Keratinocyte (primary cell): Measurements from ENCODE around the gene LHFPL2. TPM values are rescaled to one million over a fixed set of nuclear protein-coding genes. Genes with fewer than 3 reads are reported as not detected.

Source experiments
- DNase-seq: peaks from one replicate; pipeline ENCODE4 v3.0.0-alpha.2; 2011; ENCODE audit warnings: low read depth, missing footprints, low spot score
- FAIRE-seq: peaks from 2 replicates; lab custom pipeline; 2011; peaks lifted over from hg19 to GRCh38; lab: Jason Lieb, UNC
- H2AFZ ChIP-seq: 2 replicates; pipeline ENCODE4 v1.6.0; 2012; ENCODE audit warnings: low read length, control low read depth, inconsistent platforms; ENCODE audit not compliant: control insufficient read depth
- H3K27ac ChIP-seq: 2 replicates; pipeline ENCODE4 v1.5.1; 2011; ENCODE audit warnings: low read length; ENCODE audit not compliant: control insufficient read depth, insufficient read depth
- H3K27me3 ChIP-seq: 3 replicates; pipeline ENCODE4 v1.6.0; 2011; ENCODE audit warnings: low read length; ENCODE audit not compliant: control insufficient read depth, insufficient read depth; ENCODE audit errors: extremely low read depth
- H3K36me3 ChIP-seq, 2 experiments: 2 replicates in 1 of 2; 3 replicates in 1 of 2; pipeline ENCODE4 v1.5.1; 2011; ENCODE audit warnings: low read length in 2 of 2, mild to moderate bottlenecking in 1 of 2; ENCODE audit not compliant: control insufficient read depth in 2 of 2, insufficient read depth in 2 of 2; ENCODE audit errors: extremely low read depth in 1 of 2
- H3K4me1 ChIP-seq: 3 replicates; pipeline ENCODE4 v1.5.1; 2011; ENCODE audit warnings: low read length; ENCODE audit not compliant: control insufficient read depth, insufficient read depth; ENCODE audit errors: extremely low read depth
- H3K4me2 ChIP-seq: 3 replicates; pipeline ENCODE4 v1.6.0; 2011; ENCODE audit warnings: low read depth, low read length; ENCODE audit not compliant: control insufficient read depth, insufficient read depth; ENCODE audit errors: extremely low read depth
- H3K4me3 ChIP-seq, 3 experiments: fragments of 200-600 bp in 1 of 3; sonication (generic) in 1 of 3; 2 replicates in 2 of 3; 3 replicates in 1 of 3; pipeline ENCODE4 v1.5.1; 2011 to 2016; ENCODE audit warnings: low read length in 3 of 3, mild to moderate bottlenecking in 3 of 3, control low read depth in 2 of 3, inconsistent platforms in 1 of 3, low read depth in 1 of 3, mixed read lengths in 1 of 3, mixed run types in 1 of 3, moderate library complexity in 1 of 3; ENCODE audit not compliant: control insufficient read depth in 2 of 3, insufficient read depth in 2 of 3; ENCODE audit errors: extremely low read depth in 1 of 3
- H3K79me2 ChIP-seq: 2 replicates; pipeline ENCODE4 v1.6.0; 2012; ENCODE audit warnings: low read length; ENCODE audit not compliant: control insufficient read depth, insufficient read depth
- H3K9ac ChIP-seq: 3 replicates; pipeline ENCODE4 v1.6.0; 2011; ENCODE audit warnings: low read length; ENCODE audit not compliant: control insufficient read depth, insufficient read depth; ENCODE audit errors: extremely low read depth
- H3K9me1 ChIP-seq: 3 replicates; pipeline ENCODE4 v1.6.0; 2011; ENCODE audit warnings: low read length; ENCODE audit not compliant: control insufficient read depth, insufficient read depth; ENCODE audit errors: extremely low read depth
- H3K9me3 ChIP-seq: 2 replicates; pipeline ENCODE4 v1.5.1; 2012; ENCODE audit warnings: low read depth, low read length; ENCODE audit not compliant: control insufficient read depth
- H4K20me1 ChIP-seq: 3 replicates; pipeline ENCODE4 v1.6.0; 2011; ENCODE audit warnings: low read length; ENCODE audit not compliant: control insufficient read depth, insufficient read depth; ENCODE audit errors: extremely low read depth
- EZH2 ChIP-seq: IDR thresholded peaks from one replicate; pipeline ENCODE4 v1.6.1; 2012; ENCODE audit warnings: inconsistent platforms, mild to moderate bottlenecking, low read length, moderate library complexity
- dilution Hi-C: fragments of 300-500 bp; cut with MboI; formaldehyde crosslinking; loops from one replicate; pipeline ENCODE4 v1.7.0; 2020; ENCODE audit warnings: low sequenced_read_pairs; ENCODE audit not compliant: extremely low pct_ligation_motif_present
- polyA plus RNA-seq, 5 experiments: library from polyadenylated mRNA; depleted of rRNA in 3 of 5; stranded (reverse) in 3 of 5; stranded (forward) in 1 of 5; unstranded in 1 of 5; fragments of >200 nt; gene quantifications; 1 replicate in 1 of 5; 2 replicates in 3 of 5; 3 replicates in 1 of 5; pipeline versions ENCODE4 v1.2.1 to v1.2.3, GENCODE V29; 2011 to 2012; ENCODE audit warnings: missing spikeins in 2 of 5, low read depth in 1 of 5, low replicate concordance in 1 of 5
- TF ChIP-seq, protein P1 (sequence below), 3 experiments: IDR thresholded peaks in 1 of 3; conservative IDR thresholded peaks in 1 of 3; optimal IDR thresholded peaks in 1 of 3; 2 replicates in 2 of 3; 3 replicates in 1 of 3; pipeline versions ENCODE3 to v1.5.1; 2011; ENCODE audit warnings: low read length in 3 of 3, mild to moderate bottlenecking in 3 of 3, moderate library complexity in 2 of 3, control low read depth in 1 of 3, inconsistent platforms in 1 of 3; ENCODE audit not compliant: insufficient read depth in 2 of 3; ENCODE audit errors: extremely low read depth in 1 of 3

Gene LHFPL2
- polyA plus RNA-seq, 1 donor (not counting 4 experiments of a cell fraction or from before 2014, with no cell fraction given): 11.4 TPM

GRCh38 chr5:78500028-78500427 lies 148.5 kb downstream of the LHFPL2 start:
- Histone ChIP-seq H3K36me3 (peaks cover 0 to 3% of the 10 kb centered on the region in 2 experiments), H3K79me2 (peaks cover 17% of the 10 kb centered on the region), H3K9me1 (peaks cover 9% of the 10 kb centered on the region), H3K9me3 (no peaks in the 10 kb centered on the region), H3K4me2 (no peak overlapping the region), H3K27me3 (no peaks in the 10 kb centered on the region), H3K4me3 (no peak overlapping the region), H3K4me1 (peaks cover 29% of the 10 kb centered on the region), H4K20me1 (no peaks in the 10 kb centered on the region), H3K9ac (no peak overlapping the region), H2AFZ (no peak overlapping the region), H3K27ac (no peak overlapping the region)
- no peak for FAIRE-seq
- DNase-seq: no peak
- no peak for TF ChIP-seq EZH2
- TF ChIP-seq, protein P1, sequence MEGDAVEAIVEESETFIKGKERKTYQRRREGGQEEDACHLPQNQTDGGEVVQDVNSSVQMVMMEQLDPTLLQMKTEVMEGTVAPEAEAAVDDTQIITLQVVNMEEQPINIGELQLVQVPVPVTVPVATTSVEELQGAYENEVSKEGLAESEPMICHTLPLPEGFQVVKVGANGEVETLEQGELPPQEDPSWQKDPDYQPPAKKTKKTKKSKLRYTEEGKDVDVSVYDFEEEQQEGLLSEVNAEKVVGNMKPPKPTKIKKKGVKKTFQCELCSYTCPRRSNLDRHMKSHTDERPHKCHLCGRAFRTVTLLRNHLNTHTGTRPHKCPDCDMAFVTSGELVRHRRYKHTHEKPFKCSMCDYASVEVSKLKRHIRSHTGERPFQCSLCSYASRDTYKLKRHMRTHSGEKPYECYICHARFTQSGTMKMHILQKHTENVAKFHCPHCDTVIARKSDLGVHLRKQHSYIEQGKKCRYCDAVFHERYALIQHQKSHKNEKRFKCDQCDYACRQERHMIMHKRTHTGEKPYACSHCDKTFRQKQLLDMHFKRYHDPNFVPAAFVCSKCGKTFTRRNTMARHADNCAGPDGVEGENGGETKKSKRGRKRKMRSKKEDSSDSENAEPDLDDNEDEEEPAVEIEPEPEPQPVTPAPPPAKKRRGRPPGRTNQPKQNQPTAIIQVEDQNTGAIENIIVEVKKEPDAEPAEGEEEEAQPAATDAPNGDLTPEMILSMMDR (optimal IDR thresholded peaks at IDR 0.05 in 1 of 3, IDR thresholded peaks at IDR 0.05 in 1 of 3, conservative IDR thresholded peaks at IDR 0.05 in 1 of 3; ENCODE audit: extremely low read depth in 1 of 3, insufficient read depth in 2 of 3, low read length in 3 of 3): no peak
- dilution Hi-C loops: no loop called here

DNA sequence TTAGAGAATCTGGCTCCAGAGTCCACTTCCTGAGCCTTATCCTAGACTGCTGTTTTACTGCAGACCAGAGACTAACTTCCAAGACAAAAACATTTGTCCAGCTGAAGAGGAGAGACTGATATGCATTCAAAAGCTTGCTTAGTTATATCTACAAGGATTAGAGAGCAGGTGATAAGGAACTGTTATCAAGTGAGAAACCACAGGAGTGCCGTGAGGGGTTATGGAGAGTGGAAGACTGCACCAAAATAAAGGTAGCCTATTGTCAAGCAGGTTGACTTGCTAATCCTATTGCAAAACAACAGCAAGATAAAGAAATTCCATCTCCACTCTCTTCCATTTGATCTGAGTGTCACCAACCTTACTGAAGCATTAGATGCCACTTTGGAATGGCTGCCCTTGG lies 149.1 kb downstream of the LHFPL2 start:
- TF ChIP-seq EZH2: no peak
- TF ChIP-seq, protein P1 (optimal IDR thresholded peaks at IDR 0.05 in 1 of 3, IDR thresholded peaks at IDR 0.05 in 1 of 3, conservative IDR thresholded peaks at IDR 0.05 in 1 of 3; ENCODE audit: extremely low read depth in 1 of 3, insufficient read depth in 2 of 3, low read length in 3 of 3): no peak
- no peak overlapping the region for H3K9ac ChIP-seq
- no peaks in the 10 kb centered on the region for H3K9me3 ChIP-seq
- H3K4me1 ChIP-seq: peaks cover 24% of the 10 kb centered on the region
- H3K4me3 ChIP-seq: no peak overlapping the region
- no peak overlapping the region for H3K4me2 ChIP-seq
- peaks cover 8% of the 10 kb centered on the region for H3K9me1 ChIP-seq
- no peaks in the 10 kb centered on the region for H3K27me3 ChIP-seq
- DNase-seq (no peak), FAIRE-seq (no peak)
- no peak overlapping the region for H3K27ac ChIP-seq
- H3K79me2 ChIP-seq: peaks cover 17% of the 10 kb centered on the region
- H2AFZ ChIP-seq: no peak overlapping the region
- peaks cover 0 to 3% of the 10 kb centered on the region in 2 experiments for H3K36me3 ChIP-seq
- dilution Hi-C loops: no loop called here
- no peaks in the 10 kb centered on the region for H4K20me1 ChIP-seq
